HL-60 (cell line): Measurements from ENCODE around the gene DENND1A.
"Not testable (repeated sequence)": the region's sequence is repeated elsewhere in the genome, so short reads cannot be mapped to it uniquely, and the experiment has no call there.

Experiments
- DNase-seq, 2 experiments: peaks; one replicate each; pipeline ENCODE4 v3.0.0-alpha.2; 2010 to 2020; ENCODE audit warnings: low read depth in 1 of 2, low spot score in 1 of 2
- H3K27ac ChIP-seq: fragments of 250-450 bp; sonication (Bioruptor Pico); replicated peaks from 2 replicates; pipeline ENCODE4 v1.5.1; 2020; ENCODE audit warnings: mild to moderate bottlenecking, moderate library complexity
- H3K27me3 ChIP-seq: fragments of 250-450 bp; sonication (Bioruptor Pico); 2 replicates; pipeline ENCODE4 v1.5.1; 2021; ENCODE audit warnings: mild to moderate bottlenecking, moderate library complexity; ENCODE audit not compliant: insufficient read depth, poor library complexity, severe bottlenecking
- H3K4me3 ChIP-seq: replicated peaks from 2 replicates; pipeline ENCODE4 v1.5.1; 2011; ENCODE audit warnings: mild to moderate bottlenecking, control low read depth, low read length; ENCODE audit not compliant: insufficient read depth
- GABPA ChIP-seq: IDR thresholded peaks from 2 replicates; pipeline ENCODE4 v1.6.1; 2012; ENCODE audit warnings: low read depth
- POLR2AphosphoS5 ChIP-seq: IDR thresholded peaks from 2 replicates; pipeline ENCODE4 v1.6.1; 2012; ENCODE audit warnings: low read depth
- REST ChIP-seq: IDR thresholded peaks from 2 replicates; pipeline ENCODE4 v1.6.1; 2012; ENCODE audit warnings: low read depth; ENCODE audit not compliant: insufficient replicate concordance
- SPI1 ChIP-seq: IDR thresholded peaks from 2 replicates; pipeline ENCODE4 v1.6.1; 2012; ENCODE audit warnings: low read depth, mild to moderate bottlenecking, borderline replicate concordance
- TF ChIP-seq, protein P1 (sequence below): IDR thresholded peaks from one replicate; pipeline ENCODE4 v1.5.1; 2011; ENCODE audit warnings: low read length, control low read depth, inconsistent platforms; ENCODE audit not compliant: insufficient read depth

DENND1A gene

DNA sequence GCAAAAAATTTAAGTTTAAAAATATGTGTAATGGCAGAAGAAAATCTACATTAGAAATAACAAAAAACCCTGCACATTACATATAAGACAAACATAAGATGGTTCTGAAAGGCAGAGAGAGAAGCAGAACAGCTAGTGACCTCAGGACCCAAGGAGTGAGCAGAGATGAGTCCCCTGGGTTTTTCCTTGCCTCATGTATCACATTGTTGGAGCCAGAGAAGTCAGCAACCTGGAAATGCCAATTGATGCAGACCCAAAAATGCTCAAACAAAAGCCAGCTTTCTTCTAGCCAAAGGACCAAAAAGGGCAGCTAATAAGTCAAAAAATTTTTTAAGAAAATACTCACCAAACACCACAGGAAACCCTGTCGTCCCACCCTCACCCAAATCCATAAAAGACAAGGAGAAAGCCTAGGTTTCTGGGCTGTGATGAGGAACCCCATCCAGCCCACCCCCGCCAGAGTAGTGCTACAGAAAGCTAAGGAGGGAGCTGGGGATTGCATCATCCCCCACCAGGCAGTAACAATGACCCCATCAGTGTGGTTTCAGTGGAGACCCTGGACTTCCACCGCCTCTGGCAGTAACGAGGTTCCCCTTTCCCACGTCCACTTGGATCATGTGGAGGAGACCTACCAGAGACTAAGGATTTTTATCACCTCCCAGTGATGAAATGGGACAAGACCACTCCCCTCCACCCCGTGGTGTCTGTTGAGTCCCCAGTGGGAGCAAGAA lies 17.6 kb downstream of the DENND1A start:
- DNase-seq: peak in 1 of 2 experiments; percentile 43
- Histone ChIP-seq H3K4me3 (no peak overlapping the region), H3K27me3 (no peaks in the 10 kb centered on the region), H3K27ac (no peak overlapping the region; the same call in 1 of the 2 replicates)
- TF ChIP-seq REST: no peak
- TF ChIP-seq, protein P1, sequence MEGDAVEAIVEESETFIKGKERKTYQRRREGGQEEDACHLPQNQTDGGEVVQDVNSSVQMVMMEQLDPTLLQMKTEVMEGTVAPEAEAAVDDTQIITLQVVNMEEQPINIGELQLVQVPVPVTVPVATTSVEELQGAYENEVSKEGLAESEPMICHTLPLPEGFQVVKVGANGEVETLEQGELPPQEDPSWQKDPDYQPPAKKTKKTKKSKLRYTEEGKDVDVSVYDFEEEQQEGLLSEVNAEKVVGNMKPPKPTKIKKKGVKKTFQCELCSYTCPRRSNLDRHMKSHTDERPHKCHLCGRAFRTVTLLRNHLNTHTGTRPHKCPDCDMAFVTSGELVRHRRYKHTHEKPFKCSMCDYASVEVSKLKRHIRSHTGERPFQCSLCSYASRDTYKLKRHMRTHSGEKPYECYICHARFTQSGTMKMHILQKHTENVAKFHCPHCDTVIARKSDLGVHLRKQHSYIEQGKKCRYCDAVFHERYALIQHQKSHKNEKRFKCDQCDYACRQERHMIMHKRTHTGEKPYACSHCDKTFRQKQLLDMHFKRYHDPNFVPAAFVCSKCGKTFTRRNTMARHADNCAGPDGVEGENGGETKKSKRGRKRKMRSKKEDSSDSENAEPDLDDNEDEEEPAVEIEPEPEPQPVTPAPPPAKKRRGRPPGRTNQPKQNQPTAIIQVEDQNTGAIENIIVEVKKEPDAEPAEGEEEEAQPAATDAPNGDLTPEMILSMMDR: no peak
- TF ChIP-seq SPI1: no peak
- no peak for TF ChIP-seq POLR2AphosphoS5
- TF ChIP-seq GABPA: no peak

DNA sequence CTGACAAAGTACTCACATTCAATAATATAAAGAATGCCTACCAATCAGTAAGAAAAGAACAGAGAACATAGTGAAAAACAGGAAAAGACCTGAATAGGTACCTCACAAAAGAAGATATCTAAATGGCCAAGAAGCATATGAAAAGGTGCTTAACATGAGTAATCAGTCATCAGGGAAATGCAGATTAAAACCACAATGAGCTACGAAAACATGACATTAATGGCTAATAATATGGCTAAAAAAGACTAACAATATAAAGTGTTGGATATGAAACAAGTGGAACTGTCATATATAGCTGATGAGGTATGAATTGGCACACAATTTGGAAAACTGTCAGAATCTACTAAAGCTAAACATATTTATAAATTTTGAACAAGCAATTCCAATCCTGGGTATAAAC lies 18.9 kb downstream of the DENND1A start:
- DNase-seq: no peak
- H3K4me3 ChIP-seq: no peak overlapping the region
- TF ChIP-seq GABPA: no peak
- TF ChIP-seq POLR2AphosphoS5: no peak
- no peak for TF ChIP-seq SPI1
- TF ChIP-seq REST: no peak
- TF ChIP-seq, protein P1: no peak
- no peaks in the 10 kb centered on the region for H3K27me3 ChIP-seq
- H3K27ac ChIP-seq: no peak overlapping the region

DNA sequence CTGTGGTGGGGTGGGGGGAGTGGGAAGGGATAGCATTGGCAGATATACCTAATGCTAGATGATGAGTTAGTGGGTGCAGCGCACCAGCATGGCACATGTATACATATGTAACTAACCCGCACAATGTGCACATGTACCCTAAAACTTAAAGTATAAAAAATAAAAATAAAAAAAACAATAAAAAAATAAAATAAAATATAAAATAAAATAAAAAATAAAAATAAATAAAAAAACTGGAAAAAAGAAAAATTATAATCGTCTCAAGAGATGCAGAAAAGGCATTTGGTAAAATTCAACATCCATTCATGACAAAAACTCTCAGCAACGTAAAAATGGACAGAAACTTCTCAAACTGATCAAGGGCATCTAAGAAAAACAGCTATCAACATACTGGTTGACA lies 20.7 kb downstream of the DENND1A start:
- not testable (repeated sequence) for H3K4me3 ChIP-seq, H3K27ac ChIP-seq, H3K27me3 ChIP-seq, DNase-seq

DNA sequence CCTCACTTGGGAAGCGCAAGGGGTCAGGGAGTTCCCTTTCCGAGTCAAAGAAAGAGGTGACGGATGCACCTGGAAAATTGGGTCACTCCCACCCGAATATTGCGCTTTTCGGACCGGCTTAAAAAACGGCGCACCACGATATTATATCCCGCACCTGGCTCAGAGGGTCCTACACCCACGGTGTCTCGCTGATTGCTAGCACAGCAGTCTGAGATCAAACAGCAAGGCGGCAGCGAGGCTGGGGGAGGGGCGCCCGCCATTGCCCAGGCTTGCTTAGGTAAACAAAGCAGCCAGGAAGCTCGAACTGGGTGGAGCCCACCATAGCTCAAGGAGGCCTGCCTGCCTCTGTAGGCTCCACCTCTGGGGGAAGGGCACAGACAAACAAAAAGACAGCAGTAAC lies 26.4 kb downstream of the DENND1A start:
- H3K27ac ChIP-seq, H3K4me3 ChIP-seq, H3K27me3 ChIP-seq, DNase-seq: not testable (repeated sequence)

GRCh38 chr9:123894822-123895221 lies 35.1 kb downstream of the DENND1A start:
- no peak overlapping the region for H3K4me3 ChIP-seq
- H3K27ac ChIP-seq: no peak overlapping the region
- H3K27me3 ChIP-seq: no peaks in the 10 kb centered on the region
- TF ChIP-seq GABPA: no peak
- TF ChIP-seq, protein P1: no peak
- peak; percentile 15; the same call in 1 of the 2 replicates for TF ChIP-seq SPI1
- no peak for TF ChIP-seq REST
- no peak for TF ChIP-seq POLR2AphosphoS5
- peak in 1 of 2 experiments; percentile 10 for DNase-seq
